ENCODE measurements around the gene MYL1. TPM values are rescaled to one million over a fixed set of nuclear protein-coding genes. Genes with fewer than 3 reads are reported as not detected.

MYL1 gene
- total RNA-seq (2014; rRNA removed; shearing (Covaris generic)): not detected in 2 replicates

- DNase-seq (ENCODE audit: low spot score): no peak
Measured at GRCh38 chr2:210315015-210315788, at the start of gene MYL1. Gene MYL1, minus strand, starts transcription at chr2:210315174. Its CDS starts 132 bp downstream, at chr2:210315042.

- DNase-seq (ENCODE audit: low spot score): no peak
Measured at GRCh38 chr2:210363876-210364275, 48.9 kb upstream of the MYL1 start.

GRCh38 chr2:210363261-210363660 is 48.3 kb upstream of the MYL1 start:
- peak; percentile 25 for DNase-seq (ENCODE audit: low spot score)

- DNase-seq (ENCODE audit: low spot score): no peak
Measured at GRCh38 chr2:210360412-210360811, 45.4 kb upstream of the MYL1 start.

- no peak for DNase-seq (ENCODE audit: low spot score)
Measured at GRCh38 chr2:210356944-210357343, 42.0 kb upstream of the MYL1 start.

- DNase-seq (ENCODE audit: low spot score): no peak
Measured at GRCh38 chr2:210337159-210337558, 22.2 kb upstream of the MYL1 start.

GRCh38 chr2:210324906-210325305 is 9.9 kb upstream of the MYL1 start:
- no peak for DNase-seq (ENCODE audit: low spot score)

- DNase-seq (ENCODE audit: low spot score): no peak
Measured at GRCh38 chr2:210324458-210324857, 9.5 kb upstream of the MYL1 start.

GRCh38 chr2:210323003-210323402 is 8.0 kb upstream of the MYL1 start:
- DNase-seq (ENCODE audit: low spot score): no peak

GRCh38 chr2:210318891-210319290 is 3.9 kb upstream of the MYL1 start:
- no peak for DNase-seq (ENCODE audit: low spot score)

GRCh38 chr2:210318486-210318885 is 3.5 kb upstream of the MYL1 start:
- no peak for DNase-seq (ENCODE audit: low spot score)

- DNase-seq (ENCODE audit: low spot score): no peak
Measured at GRCh38 chr2:210310550-210310949, 4.4 kb downstream of the MYL1 start.

- DNase-seq (ENCODE audit: low spot score): no peak
Measured at GRCh38 chr2:210309548-210310233, 5.3 kb downstream of the MYL1 start.

- DNase-seq (ENCODE audit: low spot score): no peak
Measured at GRCh38 chr2:210303498-210303897, 11.5 kb downstream of the MYL1 start.

- DNase-seq (ENCODE audit: low spot score): no peak
Measured at GRCh38 chr2:210302326-210302725, 12.6 kb downstream of the MYL1 start.

- no peak for DNase-seq (ENCODE audit: low spot score)
Measured at GRCh38 chr2:210299866-210300373, 15.1 kb downstream of the MYL1 start.

- DNase-seq (ENCODE audit: low spot score): no peak
Measured at GRCh38 chr2:210288408-210288807, 26.6 kb downstream of the MYL1 start.

- no peak for DNase-seq (ENCODE audit: low spot score)
Measured at GRCh38 chr2:210287301-210287700, 27.7 kb downstream of the MYL1 start.

- no peak for DNase-seq (ENCODE audit: low spot score)
Measured at GRCh38 chr2:210286123-210286680, 28.8 kb downstream of the MYL1 start.

- no peak for DNase-seq (ENCODE audit: low spot score)
Measured at GRCh38 chr2:210277133-210277532, 37.8 kb downstream of the MYL1 start.

GRCh38 chr2:210271300-210271699 is 43.7 kb downstream of the MYL1 start:
- DNase-seq (ENCODE audit: low spot score): no peak

- DNase-seq (ENCODE audit: low spot score): no peak
Measured at GRCh38 chr2:210269148-210269547, 45.8 kb downstream of the MYL1 start.

- DNase-seq (ENCODE audit: low spot score): no peak
Measured at GRCh38 chr2:210268281-210268680, 46.7 kb downstream of the MYL1 start.
